ENCODE data around the gene ADAM22.
A peak's percentile ranks its signal among the peaks of the same experiment; 100 is the strongest.

The ADAM22 gene

GRCh38 chr7:88172842-88173241 lies 238.8 kb downstream of the ADAM22 start:
- no peak for DNase-seq (ENCODE audit: low read depth)
- TF ChIP-seq CTCF (IDR thresholded peaks at IDR 0.05; ENCODE audit: low read length, missing control alignments), result no peak
- no peak overlapping the region for H3K4me3 ChIP-seq (replicated peaks; ENCODE audit: low read depth, low read length)

DNA sequence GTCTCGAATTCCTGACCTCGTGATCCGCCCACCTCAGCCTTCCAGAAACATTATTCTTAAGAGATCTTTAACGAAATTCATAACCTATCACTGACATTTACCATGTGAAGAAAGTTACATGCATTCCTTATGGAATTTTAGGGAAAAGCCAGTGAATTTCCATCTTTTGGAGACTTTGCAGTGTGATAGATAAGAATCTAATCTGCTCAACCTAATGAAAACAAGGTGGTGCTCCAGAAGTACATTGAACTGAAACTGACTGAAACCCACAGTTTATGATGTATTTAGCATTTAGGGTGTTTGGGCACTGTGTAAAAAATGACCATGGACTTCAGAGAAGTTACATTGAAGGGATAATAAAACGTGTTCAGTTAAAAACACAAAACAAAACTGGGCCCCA lies 242.1 kb downstream of the ADAM22 start:
- TF ChIP-seq CTCF (IDR thresholded peaks at IDR 0.05; ENCODE audit: low read length, missing control alignments), result no peak
- H3K4me3 ChIP-seq (replicated peaks; ENCODE audit: low read depth, low read length), result no peak overlapping the region
- no peak for DNase-seq (ENCODE audit: low read depth)

GRCh38 chr7:88183051-88183450 lies 249.0 kb downstream of the ADAM22 start:
- no peak for TF ChIP-seq CTCF (IDR thresholded peaks at IDR 0.05; ENCODE audit: low read length, missing control alignments)
- H3K4me3 ChIP-seq (replicated peaks; ENCODE audit: low read depth, low read length), result no peak overlapping the region
- DNase-seq (ENCODE audit: low read depth), result no peak

GRCh38 chr7:88184848-88185304 lies 250.8 kb downstream of the ADAM22 start:
- peak; percentile 18 for DNase-seq (ENCODE audit: low read depth)
- no peak for TF ChIP-seq CTCF (IDR thresholded peaks at IDR 0.05; ENCODE audit: low read length, missing control alignments)
- H3K4me3 ChIP-seq (replicated peaks; ENCODE audit: low read depth, low read length), result no peak overlapping the region

DNA sequence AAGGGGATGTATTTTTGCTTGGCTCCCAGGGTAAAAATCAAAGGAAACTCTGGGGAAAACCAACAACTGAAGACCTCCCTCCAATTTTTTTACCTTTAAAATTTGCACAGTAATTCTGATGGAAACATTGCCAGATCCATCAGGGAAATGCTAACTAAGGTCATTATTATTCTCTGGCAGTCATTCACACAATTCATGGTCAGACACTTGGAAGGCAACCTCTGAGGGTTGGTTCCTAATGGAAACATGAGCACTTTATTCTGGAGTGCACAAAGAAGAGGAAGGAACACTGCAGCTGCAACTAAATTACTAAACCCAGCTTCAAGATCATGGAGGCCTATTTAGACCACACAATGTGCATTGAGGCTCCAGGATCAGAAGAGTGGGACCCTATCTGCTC lies 251.6 kb downstream of the ADAM22 start:
- DNase-seq (ENCODE audit: low read depth), result no peak
- no peak for TF ChIP-seq CTCF (IDR thresholded peaks at IDR 0.05; ENCODE audit: low read length, missing control alignments)
- no peak overlapping the region for H3K4me3 ChIP-seq (replicated peaks; ENCODE audit: low read depth, low read length)

GRCh38 chr7:88191911-88192310 lies 257.9 kb downstream of the ADAM22 start:
- no peak for DNase-seq (ENCODE audit: low read depth)
- H3K4me3 ChIP-seq (replicated peaks; ENCODE audit: low read depth, low read length), result no peak overlapping the region
- no peak for TF ChIP-seq CTCF (IDR thresholded peaks at IDR 0.05; ENCODE audit: low read length, missing control alignments)

GRCh38 chr7:88200261-88200660 lies 266.2 kb downstream of the ADAM22 start:
- H3K4me3 ChIP-seq (replicated peaks; ENCODE audit: low read depth, low read length), result no peak overlapping the region
- TF ChIP-seq CTCF (IDR thresholded peaks at IDR 0.05; ENCODE audit: low read length, missing control alignments), result no peak
- no peak for DNase-seq (ENCODE audit: low read depth)
